ENCODE measurements around the gene USP26.
"Not testable (repeated sequence)": the region's sequence is repeated elsewhere in the genome, so short reads cannot be mapped to it uniquely, and the experiment has no call there.

Gene USP26

GRCh38 chrX:133033010-133033409 lies 63.9 kb downstream of the USP26 start:
- DNase-seq (ENCODE audit: insufficient read length, low spot score) (no peak), FAIRE-seq (no peak)

GRCh38 chrX:133018229-133018628 lies 78.7 kb downstream of the USP26 start:
- no peak for DNase-seq (ENCODE audit: insufficient read length, low spot score)
- no peak for FAIRE-seq

- no peak for FAIRE-seq
- DNase-seq (ENCODE audit: insufficient read length, low spot score): no peak
These were observed 89.5 kb downstream of the USP26 start for GRCh38 chrX:133007458-133007857.

GRCh38 chrX:133005616-133006015 lies 91.3 kb downstream of the USP26 start:
- DNase-seq (ENCODE audit: insufficient read length, low spot score) (no peak), FAIRE-seq (no peak)

DNA sequence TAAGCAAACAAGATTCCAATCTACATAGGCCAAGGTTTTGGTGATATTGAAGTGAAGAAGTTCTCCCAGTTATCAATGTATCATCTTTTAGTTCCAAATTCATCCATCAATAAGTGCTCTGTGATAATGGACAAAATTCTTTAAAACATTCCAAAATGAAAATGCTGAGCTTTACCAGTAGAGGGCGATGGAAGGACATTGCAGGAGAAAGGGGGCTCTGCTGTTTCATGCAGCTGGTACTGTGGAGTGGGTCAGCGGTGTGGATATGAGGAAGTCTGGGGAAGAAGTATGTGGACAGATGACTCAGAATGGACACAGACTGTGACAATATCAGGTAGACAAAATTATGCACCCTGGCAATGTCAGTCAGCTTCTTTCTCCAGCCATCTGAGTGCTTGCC lies 91.9 kb downstream of the USP26 start:
- no peak for DNase-seq (ENCODE audit: insufficient read length, low spot score)
- no peak for FAIRE-seq

DNA sequence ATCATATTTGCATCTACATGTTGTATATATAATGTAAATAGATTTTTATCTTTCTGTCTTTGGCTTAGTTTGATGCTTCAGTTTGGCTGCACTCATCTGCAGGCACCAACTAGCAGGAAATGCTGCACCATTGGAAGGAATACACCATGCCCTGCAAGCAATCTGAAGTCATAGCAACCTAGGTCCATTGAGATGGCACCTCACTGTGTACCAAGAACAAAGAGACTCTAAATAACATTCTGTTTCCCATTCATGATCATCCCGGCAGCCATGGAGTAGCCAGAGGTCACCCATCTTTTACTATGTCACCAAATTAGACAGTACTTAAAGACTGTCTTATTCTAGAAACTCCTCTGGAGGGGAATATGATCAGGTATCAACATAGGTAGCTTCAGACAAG lies 97.7 kb downstream of the USP26 start:
- DNase-seq (ENCODE audit: insufficient read length, low spot score) (no peak), FAIRE-seq (no peak)

DNA sequence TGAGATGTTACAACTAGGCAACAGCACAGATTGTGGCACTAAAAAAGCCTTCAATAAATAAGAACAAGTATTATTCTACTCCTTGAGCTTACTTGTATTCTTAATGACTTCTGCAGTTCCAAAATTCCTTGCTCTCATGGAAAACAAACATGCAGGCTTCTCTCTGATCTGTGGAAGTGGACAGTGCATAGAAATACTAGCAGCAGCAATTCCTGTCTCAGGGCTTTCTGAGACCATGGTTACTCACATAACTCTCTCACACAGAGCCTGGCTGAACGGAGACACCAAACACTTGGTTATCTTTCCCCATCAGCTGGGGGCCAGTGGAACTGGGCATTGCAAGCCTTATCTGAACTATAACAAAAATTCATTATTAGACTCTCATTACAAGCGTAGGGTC lies 106.1 kb downstream of the USP26 start:
- DNase-seq (ENCODE audit: insufficient read length, low spot score) (no peak), FAIRE-seq (no peak)

- DNase-seq (ENCODE audit: insufficient read length, low spot score) (no peak), FAIRE-seq (no peak)
These were observed 110.4 kb downstream of the USP26 start for GRCh38 chrX:132986556-132986955.

DNA sequence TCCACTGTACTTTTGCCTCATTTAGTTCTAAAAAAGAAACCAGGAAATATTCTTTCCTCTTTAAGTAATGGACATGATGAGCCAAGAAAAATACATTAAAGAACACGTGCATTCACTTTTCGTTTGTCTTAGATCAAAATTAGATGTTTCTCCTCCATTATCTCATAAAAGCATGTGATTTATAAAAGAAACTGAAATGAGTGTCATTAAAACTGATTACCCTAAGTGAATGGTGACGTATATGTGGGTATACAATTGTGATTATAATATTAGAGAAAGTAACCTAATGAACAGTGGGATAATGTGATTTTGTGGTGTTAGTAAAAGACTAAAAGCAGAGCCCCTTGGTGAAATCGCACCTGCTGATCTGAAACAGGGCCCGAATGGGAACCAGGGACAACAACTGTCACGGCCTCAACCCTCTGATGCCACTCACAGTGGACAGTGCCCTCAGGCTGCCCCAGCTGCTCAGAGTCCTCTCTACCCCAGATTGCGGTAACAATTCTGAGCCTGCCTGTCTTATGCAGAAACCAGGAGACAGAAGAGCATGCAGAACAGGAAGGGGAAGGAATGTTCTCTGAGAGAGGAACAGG lies 112.8 kb downstream of the USP26 start:
- DNase-seq (ENCODE audit: insufficient read length, low spot score) (no peak), FAIRE-seq (no peak)

- FAIRE-seq (no peak), DNase-seq (ENCODE audit: insufficient read length, low spot score) (no peak)
These were observed 113.4 kb downstream of the USP26 start for GRCh38 chrX:132983496-132983895.

DNA sequence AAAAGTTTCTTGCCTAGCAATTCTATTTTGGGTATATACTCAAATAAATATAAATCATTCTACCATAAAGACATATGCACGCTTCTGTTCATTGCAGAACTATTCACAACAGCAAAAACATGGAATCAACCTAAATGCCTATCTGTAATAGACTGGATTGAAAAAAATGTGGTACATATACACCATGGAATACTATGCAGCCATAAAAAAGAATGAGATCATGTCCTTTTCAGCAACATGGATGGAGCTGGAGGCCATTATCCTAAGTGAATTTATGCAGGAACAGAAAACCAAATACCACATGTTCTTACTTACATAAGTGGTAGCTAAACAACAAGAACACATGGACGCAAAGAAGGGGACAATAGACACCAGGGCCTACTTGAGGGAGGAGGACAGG lies 116.9 kb downstream of the USP26 start:
- DNase-seq (ENCODE audit: insufficient read length, low spot score); FAIRE-seq: not testable (repeated sequence)
